Measurements from ENCODE around the gene DUSP10. TPM values are rescaled to one million over a fixed set of nuclear protein-coding genes. Genes with fewer than 3 reads are reported as not detected.

Gene DUSP10
- polyA plus RNA-seq, 1 donor from 2014 or later, result 2.0 TPM

DNA sequence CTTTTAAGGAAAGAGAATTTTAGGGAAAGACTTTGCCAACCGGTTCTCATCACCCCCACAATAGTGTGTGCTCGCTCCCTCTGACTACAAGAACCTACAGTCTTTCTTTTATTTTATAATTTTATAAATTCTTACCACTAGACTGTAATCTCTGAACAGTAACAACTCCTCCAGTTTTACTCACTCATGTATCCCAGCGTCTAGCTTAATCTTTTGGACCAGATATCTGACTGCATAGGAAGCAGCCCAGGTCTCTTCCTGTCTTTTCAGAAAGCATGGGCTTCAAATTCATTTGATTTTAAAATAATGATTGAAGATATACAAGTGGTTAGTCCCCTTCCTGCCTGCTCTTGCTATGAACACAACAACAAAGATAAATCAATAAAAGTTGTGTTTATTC, 19.0 kb upstream of the DUSP10 start:
- no peak for TF ChIP-seq RAD21 (conservative IDR thresholded peaks at IDR 0.05)
- H3F3A ChIP-seq (ENCODE audit: insufficient read depth, low read length, poor library complexity, severe bottlenecking), result no peaks in the 10 kb centered on the region
- no peaks in the 10 kb centered on the region for H3K79me2 ChIP-seq (replicated peaks; ENCODE audit: insufficient read depth, low read length)
- no peaks in the 10 kb centered on the region for H4K20me1 ChIP-seq (ENCODE audit: insufficient read depth)
- no peaks in the 10 kb centered on the region for H3K9me2 ChIP-seq (ENCODE audit: insufficient read depth, low read length)
- no peak overlapping the region for H3K27ac ChIP-seq (ENCODE audit: low read length)
- H2AFZ ChIP-seq (ENCODE audit: low read depth, low read length), result no peak overlapping the region
- H3K36me3 ChIP-seq (ENCODE audit: insufficient read depth, low read length), result no peaks in the 10 kb centered on the region
- H3K4me3 ChIP-seq (ENCODE audit: low read length), result no peak overlapping the region
- H3K9me3 ChIP-seq (ENCODE audit: low read length), result no peaks in the 10 kb centered on the region
- H3K4me2 ChIP-seq (ENCODE audit: low read length), result no peak overlapping the region
- no peaks in the 10 kb centered on the region for H3K27me3 ChIP-seq (ENCODE audit: insufficient read depth, low read depth, low read length)
- no peak overlapping the region for H3K9ac ChIP-seq (ENCODE audit: low read length)

GRCh38 chr1:221759436-221759835, 17.5 kb upstream of the DUSP10 start:
- Histone ChIP-seq H3F3A (ENCODE audit: insufficient read depth, low read length, poor library complexity, severe bottlenecking) (no peaks in the 10 kb centered on the region), H3K79me2 (replicated peaks; ENCODE audit: insufficient read depth, low read length) (no peaks in the 10 kb centered on the region), H3K4me3 (ENCODE audit: low read length) (no peak overlapping the region), H3K36me3 (ENCODE audit: insufficient read depth, low read length) (no peaks in the 10 kb centered on the region), H3K27me3 (ENCODE audit: insufficient read depth, low read depth, low read length) (no peaks in the 10 kb centered on the region), H3K9ac (ENCODE audit: low read length) (no peak overlapping the region), H3K27ac (ENCODE audit: low read length) (no peak overlapping the region), H3K9me3 (ENCODE audit: low read length) (no peaks in the 10 kb centered on the region), H2AFZ (ENCODE audit: low read depth, low read length) (no peak overlapping the region), H4K20me1 (ENCODE audit: insufficient read depth) (no peaks in the 10 kb centered on the region), H3K4me2 (ENCODE audit: low read length) (no peak overlapping the region), H3K9me2 (ENCODE audit: insufficient read depth, low read length) (no peaks in the 10 kb centered on the region)
- TF ChIP-seq SMC3 (conservative IDR thresholded peaks at IDR 0.05; ENCODE audit: poor library complexity), result no peak
- TF ChIP-seq RAD21 (conservative IDR thresholded peaks at IDR 0.05), result no peak
- no peak for TF ChIP-seq EP300 (conservative IDR thresholded peaks at IDR 0.05; ENCODE audit: poor library complexity, severe bottlenecking)
- TF ChIP-seq, protein P1, sequence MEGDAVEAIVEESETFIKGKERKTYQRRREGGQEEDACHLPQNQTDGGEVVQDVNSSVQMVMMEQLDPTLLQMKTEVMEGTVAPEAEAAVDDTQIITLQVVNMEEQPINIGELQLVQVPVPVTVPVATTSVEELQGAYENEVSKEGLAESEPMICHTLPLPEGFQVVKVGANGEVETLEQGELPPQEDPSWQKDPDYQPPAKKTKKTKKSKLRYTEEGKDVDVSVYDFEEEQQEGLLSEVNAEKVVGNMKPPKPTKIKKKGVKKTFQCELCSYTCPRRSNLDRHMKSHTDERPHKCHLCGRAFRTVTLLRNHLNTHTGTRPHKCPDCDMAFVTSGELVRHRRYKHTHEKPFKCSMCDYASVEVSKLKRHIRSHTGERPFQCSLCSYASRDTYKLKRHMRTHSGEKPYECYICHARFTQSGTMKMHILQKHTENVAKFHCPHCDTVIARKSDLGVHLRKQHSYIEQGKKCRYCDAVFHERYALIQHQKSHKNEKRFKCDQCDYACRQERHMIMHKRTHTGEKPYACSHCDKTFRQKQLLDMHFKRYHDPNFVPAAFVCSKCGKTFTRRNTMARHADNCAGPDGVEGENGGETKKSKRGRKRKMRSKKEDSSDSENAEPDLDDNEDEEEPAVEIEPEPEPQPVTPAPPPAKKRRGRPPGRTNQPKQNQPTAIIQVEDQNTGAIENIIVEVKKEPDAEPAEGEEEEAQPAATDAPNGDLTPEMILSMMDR (IDR thresholded peaks at IDR 0.05; ENCODE audit: poor library complexity, severe bottlenecking), result no peak
- no peak for TF ChIP-seq POLR2AphosphoS5 (IDR thresholded peaks at IDR 0.05)
- TF ChIP-seq EZH2 (IDR thresholded peaks at IDR 0.05; ENCODE audit: borderline replicate concordance, insufficient read depth, low read length, poor library complexity, severe bottlenecking), result no peak
- TF ChIP-seq REST (IDR thresholded peaks at IDR 0.05; ENCODE audit: borderline replicate concordance), result no peak
- TF ChIP-seq MXI1 (conservative IDR thresholded peaks at IDR 0.05; ENCODE audit: poor library complexity, severe bottlenecking), result no peak
- no peak for TF ChIP-seq TAF1 (IDR thresholded peaks at IDR 0.05; ENCODE audit: low read depth)

DNA sequence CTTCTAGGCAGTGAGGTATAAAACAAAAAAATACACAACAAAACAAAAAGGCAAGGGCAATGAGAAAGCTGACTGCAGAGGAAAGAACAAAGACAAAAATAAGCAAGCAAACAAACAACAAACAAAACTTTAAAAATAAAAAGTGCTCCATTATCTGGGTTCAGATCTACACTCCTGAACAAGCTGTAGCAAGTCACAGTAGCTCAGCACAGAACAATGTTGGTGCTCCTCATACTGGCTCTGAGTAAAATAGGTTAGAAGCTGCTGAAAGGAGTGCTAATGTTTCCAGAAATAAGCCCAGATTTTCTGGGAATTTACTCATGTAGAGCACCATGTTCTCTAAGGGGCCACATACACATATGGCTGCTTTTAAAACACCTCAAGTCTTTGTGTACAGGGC, 16.6 kb upstream of the DUSP10 start:
- H3K27ac ChIP-seq (ENCODE audit: low read length), result no peak overlapping the region
- H3K9ac ChIP-seq (ENCODE audit: low read length), result no peak overlapping the region
- H3F3A ChIP-seq (ENCODE audit: insufficient read depth, low read length, poor library complexity, severe bottlenecking), result no peaks in the 10 kb centered on the region
- no peak overlapping the region for H2AFZ ChIP-seq (ENCODE audit: low read depth, low read length)
- TF ChIP-seq, protein P1 (IDR thresholded peaks at IDR 0.05; ENCODE audit: poor library complexity, severe bottlenecking), result no peak
- TF ChIP-seq TAF1 (IDR thresholded peaks at IDR 0.05; ENCODE audit: low read depth), result no peak
- no peak for TF ChIP-seq MXI1 (conservative IDR thresholded peaks at IDR 0.05; ENCODE audit: poor library complexity, severe bottlenecking)
- no peak for TF ChIP-seq REST (IDR thresholded peaks at IDR 0.05; ENCODE audit: borderline replicate concordance)
- TF ChIP-seq RAD21 (conservative IDR thresholded peaks at IDR 0.05), result no peak
- TF ChIP-seq POLR2AphosphoS5 (IDR thresholded peaks at IDR 0.05), result no peak
- H3K4me3 ChIP-seq (ENCODE audit: low read length), result no peak overlapping the region
- H3K36me3 ChIP-seq (ENCODE audit: insufficient read depth, low read length), result no peaks in the 10 kb centered on the region
- H3K27me3 ChIP-seq (ENCODE audit: insufficient read depth, low read depth, low read length), result no peaks in the 10 kb centered on the region
- H4K20me1 ChIP-seq (ENCODE audit: insufficient read depth), result no peaks in the 10 kb centered on the region
- no peaks in the 10 kb centered on the region for H3K9me3 ChIP-seq (ENCODE audit: low read length)
- H3K9me2 ChIP-seq (ENCODE audit: insufficient read depth, low read length), result no peaks in the 10 kb centered on the region
- H3K79me2 ChIP-seq (replicated peaks; ENCODE audit: insufficient read depth, low read length), result no peaks in the 10 kb centered on the region
- no peak overlapping the region for H3K4me2 ChIP-seq (ENCODE audit: low read length)
